Common myeloid progenitor, CD34-positive (primary cell): Measurements from ENCODE around the gene KIAA2012.

Experiments used
- CTCF ChIA-PET: fragments of 350-600 bp; sonication (Branson Sonifier 250); formaldehyde crosslinking; loops from one replicate; lab custom pipeline; 2021; ENCODE audit warnings: antibody characterized with exemption; lab: Charles Lee
- POLR2A ChIA-PET: fragments of 350-600 bp; sonication (Branson Sonifier 250); formaldehyde crosslinking; loops from one replicate; lab custom pipeline; 2021; ENCODE audit warnings: antibody characterized with exemption; lab: Charles Lee
- DNase-seq, 3 donors: peaks; one replicate each; pipeline versions ENCODE4 v3.0.0 to v3.0.0-alpha.2; 2013
- H3K27ac ChIP-seq, 2 experiments: 1 replicate in 1 of 2; 2 replicates in 1 of 2; pipeline ENCODE4 v1.7.0; 2013; ENCODE audit warnings: inconsistent platforms in 2 of 2, low read length in 2 of 2, mild to moderate bottlenecking in 2 of 2, low read depth in 1 of 2, moderate library complexity in 1 of 2; ENCODE audit not compliant: severe bottlenecking in 2 of 2, insufficient read depth in 1 of 2, poor library complexity in 1 of 2
- H3K27me3 ChIP-seq, 5 experiments: replicated peaks in 2 of 5; 1 replicate in 3 of 5; 2 replicates in 2 of 5; pipeline versions ENCODE4 v1.6.1 to v1.7.0; 2013; ENCODE audit warnings: low read length in 4 of 5, mild to moderate bottlenecking in 2 of 5, moderate library complexity in 2 of 5, inconsistent platforms in 1 of 5; ENCODE audit not compliant: insufficient read depth in 5 of 5, control insufficient read depth in 4 of 5
- H3K36me3 ChIP-seq, 4 experiments: 1 replicate in 2 of 4; 2 replicates in 2 of 4; pipeline versions ENCODE4 v1.6.1 to v1.7.0; 2013; ENCODE audit warnings: low read length in 3 of 4, control low read depth in 1 of 4, mild to moderate bottlenecking in 1 of 4; ENCODE audit not compliant: control insufficient read depth in 4 of 4, insufficient read depth in 4 of 4
- H3K4me1 ChIP-seq, 4 experiments: 1 replicate in 3 of 4; 2 replicates in 1 of 4; pipeline versions ENCODE4 v1.6.1 to v1.7.1; 2013; ENCODE audit warnings: low read length in 3 of 4, mild to moderate bottlenecking in 3 of 4, control low read depth in 1 of 4, inconsistent platforms in 1 of 4, moderate library complexity in 1 of 4; ENCODE audit not compliant: control insufficient read depth in 4 of 4, insufficient read depth in 4 of 4; ENCODE audit errors: control extremely low read depth in 1 of 4
- H3K4me3 ChIP-seq, 7 experiments: 1 replicate in 4 of 7; 2 replicates in 3 of 7; pipeline versions ENCODE4 v1.5.1 to v1.7.0; 2013; ENCODE audit warnings: mild to moderate bottlenecking in 7 of 7, low read length in 6 of 7, moderate library complexity in 6 of 7, inconsistent platforms in 2 of 7, low read depth in 2 of 7, control low read depth in 1 of 7; ENCODE audit not compliant: insufficient read depth in 4 of 7, control insufficient read depth in 1 of 7; ENCODE audit errors: extremely low read depth in 1 of 7
- H3K9me3 ChIP-seq, 5 experiments: 1 replicate in 4 of 5; 2 replicates in 1 of 5; pipeline versions ENCODE4 v1.6.1 to v1.7.1; 2013; ENCODE audit warnings: low read length in 4 of 5, mild to moderate bottlenecking in 2 of 5, inconsistent platforms in 1 of 5, low read depth in 1 of 5, moderate library complexity in 1 of 5; ENCODE audit not compliant: control insufficient read depth in 4 of 5, insufficient read depth in 2 of 5; ENCODE audit errors: control extremely low read depth in 1 of 5
- WGBS: methylation state at CpG from one replicate; pipeline ENCODE4 v1.1.5; 2013; ENCODE audit not compliant: insufficient coverage; 5-methylcytosine and 5-hydroxymethylcytosine counted together

The KIAA2012 gene

DNA sequence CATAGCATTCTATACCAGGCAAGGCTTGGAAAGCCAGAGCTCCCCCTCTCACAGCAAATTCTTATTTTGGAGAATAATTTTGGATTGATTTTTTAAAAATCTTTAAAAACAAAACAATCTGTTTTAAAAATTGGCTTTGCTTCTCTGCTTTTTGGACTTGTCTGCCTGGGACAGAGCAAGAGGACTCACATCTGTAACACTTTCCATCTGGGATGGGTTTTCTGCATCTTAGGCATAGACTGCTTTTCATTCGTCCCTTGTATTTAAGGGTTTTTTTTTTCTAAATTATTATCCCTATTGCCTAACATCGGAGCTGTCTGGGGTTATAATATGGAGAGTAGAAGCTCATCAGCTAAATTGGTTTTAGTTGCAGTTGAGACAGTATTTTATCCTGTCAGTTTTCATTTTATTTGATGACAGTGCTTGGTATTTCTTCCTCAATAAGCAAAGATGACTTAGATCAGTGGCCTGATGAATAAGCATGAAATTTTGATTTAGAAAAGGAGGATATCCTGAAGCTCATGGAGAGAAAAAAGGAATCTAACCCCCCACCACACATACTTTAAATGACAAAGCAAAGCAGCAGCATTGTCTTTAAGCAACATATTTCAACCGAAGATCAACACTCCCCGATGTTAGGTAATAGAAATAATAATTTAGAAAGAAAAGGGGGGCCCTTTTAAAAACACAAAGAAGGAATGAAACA lies 41.7 kb upstream of the KIAA2012 start:
- CTCF ChIA-PET = interaction anchor here (0.8 to 0.9 kb wide), 3 partner anchors 10 to 171 kb away, joined by 3 read pairs; no protein-coding TSS in a partner anchor
- Histone ChIP-seq H3K4me1 (peaks cover 0 to 33% (median 29%) of the 10 kb centered on the region in 4 experiments), H3K9me3 (peaks cover 0 to 8% (median 0%) of the 10 kb centered on the region in 5 experiments), H3K27me3 (peaks cover 0 to 30% (median 22%) of the 10 kb centered on the region in 5 experiments), H3K36me3 (peaks cover 0 to 5% (median 0%) of the 10 kb centered on the region in 4 experiments), H3K4me3 (peak overlapping the region in 2 of 7 experiments; percentile 77 to 94), H3K27ac (no peak overlapping the region)
- POLR2A ChIA-PET = no interaction called here
- 80% methylated on average over 1 of the region's 4 CpGs for WGBS
- DNase-seq = no peak

DNA sequence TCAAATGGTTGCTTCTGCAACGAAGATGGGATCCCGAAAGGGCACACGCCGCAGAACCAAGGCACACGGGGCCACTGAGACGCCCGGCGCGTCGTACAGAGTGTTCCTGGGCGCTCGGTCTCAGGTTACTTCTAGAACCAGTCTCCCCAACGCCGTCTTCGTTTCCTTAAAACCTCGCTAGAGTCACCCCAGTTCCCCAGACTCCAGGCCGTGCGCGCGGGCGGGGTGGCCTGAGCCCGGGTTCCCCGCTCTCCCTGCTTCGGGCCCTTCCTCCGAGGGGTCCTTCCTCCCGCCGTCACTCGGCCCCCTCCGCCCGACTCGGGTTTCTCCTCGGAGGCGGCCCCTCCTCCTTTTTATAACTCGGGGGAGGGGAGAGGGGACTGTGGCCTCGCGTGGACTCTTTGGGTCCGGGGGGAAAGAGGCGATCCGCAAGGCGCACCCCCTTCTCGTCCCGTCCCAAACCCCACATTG lies 40.2 kb upstream of the KIAA2012 start:
- Histone ChIP-seq H3K27ac (peak overlapping the region; percentile 4 to 61), H3K36me3 (peaks cover 0 to 5% (median 0%) of the 10 kb centered on the region in 4 experiments), H3K9me3 (peaks cover 0 to 8% (median 0%) of the 10 kb centered on the region in 5 experiments), H3K27me3 (peaks cover 0 to 35% (median 27%) of the 10 kb centered on the region in 5 experiments), H3K4me1 (peaks cover 0 to 33% (median 30%) of the 10 kb centered on the region in 4 experiments), H3K4me3 (peak overlapping the region; percentile 72 to 94 (median 80))
- ChIA-PET CTCF (no interaction called here), POLR2A (interaction anchor here (0.6 kb wide), 1 partner anchor 163 kb away, joined by 5 read pairs; no protein-coding TSS in a partner anchor)
- peak; percentile 57 to 90 (median 81) for DNase-seq
- WGBS = 1% methylated on average over 25 of the region's 42 CpGs

DNA sequence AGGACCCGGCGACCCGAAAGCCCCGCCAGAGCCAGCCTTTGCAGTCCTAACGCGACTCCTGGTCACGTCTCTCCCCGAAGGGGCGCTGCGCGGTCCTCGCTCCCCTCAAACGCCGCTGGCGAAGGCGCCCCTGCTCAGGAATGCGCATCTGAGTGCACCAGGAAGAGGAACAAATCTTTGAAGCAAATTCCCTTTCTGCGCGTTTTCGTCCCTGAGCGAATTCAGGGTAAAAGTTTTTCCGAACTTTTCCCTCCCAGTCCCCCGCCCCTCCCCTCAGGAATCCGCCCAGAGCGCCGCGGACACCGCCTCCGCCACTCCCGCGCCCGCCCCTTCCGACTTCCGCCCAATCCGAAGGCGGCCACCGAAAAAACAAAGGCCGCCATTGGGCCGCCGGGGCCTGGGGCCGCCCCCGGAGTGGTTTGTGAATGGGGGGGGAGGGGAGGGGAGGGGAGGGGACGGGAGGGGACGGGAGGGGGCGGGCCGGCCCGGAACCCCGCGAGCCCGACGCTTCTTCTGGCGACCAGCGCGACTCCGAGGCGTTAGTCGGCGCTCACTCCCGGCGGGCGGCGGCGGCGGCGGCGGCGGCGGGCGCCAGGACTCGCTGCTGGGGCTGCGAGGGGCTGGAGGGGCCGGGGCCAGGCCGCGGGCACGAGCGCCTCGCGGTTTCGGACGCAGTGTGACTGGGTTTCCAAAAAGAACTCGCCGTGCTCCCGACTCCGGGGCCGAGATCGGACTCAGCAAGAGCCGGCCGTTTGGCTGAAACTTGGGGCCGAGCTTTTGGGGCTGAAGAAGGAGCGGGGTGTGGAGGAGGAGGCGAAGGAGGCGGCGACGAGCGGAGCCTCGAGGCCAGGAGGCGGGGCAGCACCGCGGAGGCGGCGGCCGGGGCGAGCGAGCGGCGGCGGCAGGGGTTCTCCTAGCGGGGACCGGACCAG lies 39.5 kb upstream of the KIAA2012 start, which contains the start of gene FZD7:
Gene FZD7 (plus strand): TSS at position 539 of the 932 bp plus-strand sequence. CDS start 793 bp downstream, outside the sequence.
- peak; percentile 90 to 94 (median 93) for DNase-seq
- Histone ChIP-seq H3K27me3 (peaks cover 0 to 35% (median 27%) of the 10 kb centered on the region in 5 experiments), H3K4me3 (peak within 1 kb of the TSS; percentile 72 to 94 (median 80)), H3K4me1 (peaks cover 0 to 33% (median 30%) of the 10 kb centered on the region in 4 experiments), H3K27ac (peak within 1 kb of the TSS; percentile 4 to 61), H3K9me3 (peaks cover 0 to 8% (median 0%) of the 10 kb centered on the region in 5 experiments), H3K36me3 (peaks cover 0 to 5% (median 0%) of the 10 kb centered on the region in 4 experiments)
- ChIA-PET POLR2A (interaction anchor here (0.6 kb wide), 1 partner anchor 164 kb away, joined by 5 read pairs; no protein-coding TSS in a partner anchor), CTCF (no interaction called here)
- WGBS = 0% methylated on average over 54 of the region's 109 CpGs

DNA sequence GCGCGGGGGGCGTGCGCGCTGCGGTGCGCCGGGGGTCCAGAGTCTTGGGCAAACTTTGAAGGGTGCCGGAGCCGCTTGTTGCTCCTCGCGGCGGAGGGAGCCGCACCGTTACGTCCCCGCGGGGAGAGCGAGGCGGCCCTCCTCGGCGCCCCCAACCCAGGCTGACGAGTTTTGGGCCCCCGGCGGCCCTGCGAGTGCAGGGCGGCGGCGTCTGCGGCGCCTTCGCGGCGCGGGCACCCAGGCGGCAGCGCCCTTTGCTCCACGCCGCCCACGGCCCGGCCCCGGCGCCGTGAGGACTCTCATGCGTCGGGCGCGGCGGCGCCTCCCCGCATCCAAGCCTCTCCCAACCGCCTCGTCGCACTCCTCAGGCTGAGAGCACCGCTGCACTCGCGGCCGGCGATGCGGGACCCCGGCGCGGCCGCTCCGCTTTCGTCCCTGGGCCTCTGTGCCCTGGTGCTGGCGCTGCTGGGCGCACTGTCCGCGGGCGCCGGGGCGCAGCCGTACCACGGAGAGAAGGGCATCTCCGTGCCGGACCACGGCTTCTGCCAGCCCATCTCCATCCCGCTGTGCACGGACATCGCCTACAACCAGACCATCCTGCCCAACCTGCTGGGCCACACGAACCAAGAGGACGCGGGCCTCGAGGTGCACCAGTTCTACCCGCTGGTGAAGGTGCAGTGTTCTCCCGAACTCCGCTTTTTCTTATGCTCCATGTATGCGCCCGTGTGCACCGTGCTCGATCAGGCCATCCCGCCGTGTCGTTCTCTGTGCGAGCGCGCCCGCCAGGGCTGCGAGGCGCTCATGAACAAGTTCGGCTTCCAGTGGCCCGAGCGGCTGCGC lies 38.6 kb upstream of the KIAA2012 start:
- H3K27ac ChIP-seq = peak overlapping the region in 1 of 2 experiments; percentile 34
- H3K4me1 ChIP-seq = peaks cover 0 to 33% (median 30%) of the 10 kb centered on the region in 4 experiments
- ChIA-PET POLR2A (no interaction called here), CTCF (interaction anchor here (1.7 kb wide), 1 partner anchor 20 kb away, joined by 3 read pairs; no protein-coding TSS in a partner anchor)
- peaks cover 0 to 8% (median 0%) of the 10 kb centered on the region in 5 experiments for H3K9me3 ChIP-seq
- peaks cover 0 to 5% (median 0%) of the 10 kb centered on the region in 4 experiments for H3K36me3 ChIP-seq
- DNase-seq = peak; percentile 37 to 62 (median 52)
- under 1% methylated on average over 96 of the region's 105 CpGs for WGBS
- peaks cover 0 to 35% (median 23%) of the 10 kb centered on the region in 5 experiments for H3K27me3 ChIP-seq
- H3K4me3 ChIP-seq = peak overlapping the region; percentile 58 to 79 (median 69)

DNA sequence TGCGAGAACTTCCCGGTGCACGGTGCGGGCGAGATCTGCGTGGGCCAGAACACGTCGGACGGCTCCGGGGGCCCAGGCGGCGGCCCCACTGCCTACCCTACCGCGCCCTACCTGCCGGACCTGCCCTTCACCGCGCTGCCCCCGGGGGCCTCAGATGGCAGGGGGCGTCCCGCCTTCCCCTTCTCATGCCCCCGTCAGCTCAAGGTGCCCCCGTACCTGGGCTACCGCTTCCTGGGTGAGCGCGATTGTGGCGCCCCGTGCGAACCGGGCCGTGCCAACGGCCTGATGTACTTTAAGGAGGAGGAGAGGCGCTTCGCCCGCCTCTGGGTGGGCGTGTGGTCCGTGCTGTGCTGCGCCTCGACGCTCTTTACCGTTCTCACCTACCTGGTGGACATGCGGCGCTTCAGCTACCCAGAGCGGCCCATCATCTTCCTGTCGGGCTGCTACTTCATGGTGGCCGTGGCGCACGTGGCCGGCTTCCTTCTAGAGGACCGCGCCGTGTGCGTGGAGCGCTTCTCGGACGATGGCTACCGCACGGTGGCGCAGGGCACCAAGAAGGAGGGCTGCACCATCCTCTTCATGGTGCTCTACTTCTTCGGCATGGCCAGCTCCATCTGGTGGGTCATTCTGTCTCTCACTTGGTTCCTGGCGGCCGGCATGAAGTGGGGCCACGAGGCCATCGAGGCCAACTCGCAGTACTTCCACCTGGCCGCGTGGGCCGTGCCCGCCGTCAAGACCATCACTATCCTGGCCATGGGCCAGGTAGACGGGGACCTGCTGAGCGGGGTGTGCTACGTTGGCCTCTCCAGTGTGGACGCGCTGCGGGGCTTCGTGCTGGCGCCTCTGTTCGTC lies 37.7 kb upstream of the KIAA2012 start:
- H3K36me3 ChIP-seq = peaks cover 0 to 5% (median 0%) of the 10 kb centered on the region in 4 experiments
- H3K4me3 ChIP-seq = peak overlapping the region; percentile 58 to 79 (median 69)
- H3K27ac ChIP-seq = no peak overlapping the region
- CTCF ChIA-PET = interaction anchor here (1.7 kb wide), 1 partner anchor 19 kb away, joined by 3 read pairs; no protein-coding TSS in a partner anchor
- 30% methylated on average over 57 of the region's 78 CpGs for WGBS
- peaks cover 0 to 35% (median 25%) of the 10 kb centered on the region in 5 experiments for H3K27me3 ChIP-seq
- peaks cover 0 to 8% (median 0%) of the 10 kb centered on the region in 5 experiments for H3K9me3 ChIP-seq
- DNase-seq = peak; percentile 49 to 68 (median 59)
- POLR2A ChIA-PET = no interaction called here
- peaks cover 0 to 33% (median 30%) of the 10 kb centered on the region in 4 experiments for H3K4me1 ChIP-seq
